Measurements from ENCODE around the gene TTC22.

The TTC22 gene

GRCh38 chr1:54826226-54826816 is 25.2 kb upstream of the TTC22 start:
- TF ChIP-seq TCF12 (IDR thresholded peaks at IDR 0.05; ENCODE audit: low read depth) (no peak), EGR1 (IDR thresholded peaks at IDR 0.05) (no peak), FOXM1 (IDR thresholded peaks at IDR 0.05; ENCODE audit: borderline replicate concordance, low read depth) (no peak), CEBPB (IDR thresholded peaks at IDR 0.05) (no peak), USF1 (IDR thresholded peaks at IDR 0.05) (no peak), ZBTB7A (IDR thresholded peaks at IDR 0.05; ENCODE audit: low read depth) (no peak), REST (IDR thresholded peaks at IDR 0.05; ENCODE audit: low read depth) (no peak), YY1 (IDR thresholded peaks at IDR 0.05; ENCODE audit: low read depth) (no peak), TEAD4 (IDR thresholded peaks at IDR 0.05) (no peak)
- TF ChIP-seq, protein P1, sequence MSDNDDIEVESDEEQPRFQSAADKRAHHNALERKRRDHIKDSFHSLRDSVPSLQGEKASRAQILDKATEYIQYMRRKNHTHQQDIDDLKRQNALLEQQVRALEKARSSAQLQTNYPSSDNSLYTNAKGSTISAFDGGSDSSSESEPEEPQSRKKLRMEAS (IDR thresholded peaks at IDR 0.05): no peak

- no peak for TF ChIP-seq TCF12 (IDR thresholded peaks at IDR 0.05; ENCODE audit: low read depth)
- TF ChIP-seq TAF1 (IDR thresholded peaks at IDR 0.05; ENCODE audit: low read depth): no peak
- TF ChIP-seq, protein P1 (IDR thresholded peaks at IDR 0.05): no peak
- no peak for TF ChIP-seq YY1 (IDR thresholded peaks at IDR 0.05; ENCODE audit: low read depth)
- no peak for TF ChIP-seq REST (IDR thresholded peaks at IDR 0.05; ENCODE audit: low read depth)
- TF ChIP-seq NFIC (IDR thresholded peaks at IDR 0.05): no peak
These were observed 24.6 kb upstream of the TTC22 start for GRCh38 chr1:54825696-54826095.

DNA sequence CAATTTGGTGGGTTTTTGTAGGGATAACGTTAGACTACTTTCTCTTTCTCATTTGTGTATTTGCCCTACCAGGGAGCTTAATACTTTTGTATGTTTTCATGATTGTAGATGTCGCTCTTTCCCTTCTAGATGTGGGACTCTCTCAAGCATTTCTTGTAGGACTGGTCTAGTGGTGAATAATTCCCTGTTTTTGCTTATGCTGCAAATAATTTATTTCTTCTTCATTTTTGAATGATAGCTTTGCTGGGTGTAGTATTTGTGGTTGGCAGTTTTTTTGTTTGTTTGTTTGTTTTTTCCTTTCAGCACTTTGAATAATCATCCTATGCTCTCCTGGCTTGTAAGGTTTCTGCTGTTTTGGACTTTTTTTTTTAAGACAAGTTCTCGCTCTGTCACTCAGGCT is 22.5 kb upstream of the TTC22 start:
- TF ChIP-seq FOXM1 (IDR thresholded peaks at IDR 0.05; ENCODE audit: borderline replicate concordance, low read depth) (no peak), CREB1 (IDR thresholded peaks at IDR 0.05; ENCODE audit: low read depth) (no peak), TCF12 (IDR thresholded peaks at IDR 0.05; ENCODE audit: low read depth) (no peak), USF1 (IDR thresholded peaks at IDR 0.05) (no peak), REST (IDR thresholded peaks at IDR 0.05; ENCODE audit: low read depth) (no peak), EP300 (IDR thresholded peaks at IDR 0.05; ENCODE audit: borderline replicate concordance) (no peak)

DNA sequence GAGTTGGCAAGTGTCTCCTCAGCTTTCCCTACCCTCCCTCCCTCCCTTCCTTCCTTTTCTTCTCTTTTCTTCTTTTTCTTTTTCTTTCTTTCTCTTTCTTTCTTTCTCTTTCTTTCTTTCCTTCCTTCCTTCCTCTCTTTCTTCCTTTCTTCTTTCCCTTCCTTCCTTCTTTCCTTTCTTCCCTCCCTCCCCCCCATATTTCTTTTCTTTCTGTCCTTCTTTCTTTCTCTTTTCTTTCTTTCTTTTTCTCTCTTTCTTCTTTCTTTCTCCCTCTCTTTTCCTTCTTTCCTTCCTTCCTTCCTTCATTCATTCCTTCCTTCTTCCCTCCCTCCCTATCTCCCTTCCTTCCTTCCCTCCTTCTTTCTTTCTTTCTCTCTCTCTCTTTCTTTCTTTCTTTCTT is 18.6 kb upstream of the TTC22 start:
- TF ChIP-seq, protein P1 (IDR thresholded peaks at IDR 0.05): no peak
- no peak for TF ChIP-seq CEBPB (IDR thresholded peaks at IDR 0.05)
- TF ChIP-seq REST (IDR thresholded peaks at IDR 0.05; ENCODE audit: low read depth): no peak
- TF ChIP-seq TEAD4 (IDR thresholded peaks at IDR 0.05): no peak
- no peak for TF ChIP-seq ZBTB7A (IDR thresholded peaks at IDR 0.05; ENCODE audit: low read depth)
- TF ChIP-seq RAD21 (IDR thresholded peaks at IDR 0.05; ENCODE audit: low read depth): no peak
- TF ChIP-seq FOXM1 (IDR thresholded peaks at IDR 0.05; ENCODE audit: borderline replicate concordance, low read depth): no peak
- no peak for TF ChIP-seq CREB1 (IDR thresholded peaks at IDR 0.05; ENCODE audit: low read depth)
- TF ChIP-seq EP300 (IDR thresholded peaks at IDR 0.05; ENCODE audit: borderline replicate concordance): no peak
- TF ChIP-seq EGR1 (IDR thresholded peaks at IDR 0.05): no peak
- no peak for TF ChIP-seq YY1 (IDR thresholded peaks at IDR 0.05; ENCODE audit: low read depth)
- no peak for TF ChIP-seq TAF1 (IDR thresholded peaks at IDR 0.05; ENCODE audit: low read depth)
- TF ChIP-seq USF1 (IDR thresholded peaks at IDR 0.05): no peak
- TF ChIP-seq NFIC (IDR thresholded peaks at IDR 0.05): no peak
- no peak for TF ChIP-seq TCF12 (IDR thresholded peaks at IDR 0.05; ENCODE audit: low read depth)

Data from Ishikawa (cell line).